ENCODE measurements around the gene DLGAP1.

DLGAP1 gene

GRCh38 chr18:3624546-3624934 is 830.6 kb downstream of the DLGAP1 start:
- Histone ChIP-seq H3K27ac (ENCODE audit: low read depth, low read length) (peak overlapping the region; percentile 87), H3K36me3 (ENCODE audit: control insufficient read depth, insufficient read depth, low read length) (no peaks in the 10 kb centered on the region), H3K4me1 (ENCODE audit: control insufficient read depth, insufficient read depth, low read length) (peaks cover 24% of the 10 kb centered on the region), H3K27me3 (ENCODE audit: control insufficient read depth, insufficient read depth, low read length) (no peaks in the 10 kb centered on the region), H3K4me3 (ENCODE audit: low read depth, low read length) (no peak overlapping the region), H3K9ac (ENCODE audit: low read depth, low read length) (peak overlapping the region; percentile 9), H3K9me3 (ENCODE audit: control insufficient read depth, insufficient read depth, low read length) (no peaks in the 10 kb centered on the region)

- H3K4me3 ChIP-seq (ENCODE audit: low read depth, low read length), result no peak overlapping the region
- no peaks in the 10 kb centered on the region for H3K27me3 ChIP-seq (ENCODE audit: control insufficient read depth, insufficient read depth, low read length)
- H3K4me1 ChIP-seq (ENCODE audit: control insufficient read depth, insufficient read depth, low read length), result peaks cover 24% of the 10 kb centered on the region
- no peaks in the 10 kb centered on the region for H3K9me3 ChIP-seq (ENCODE audit: control insufficient read depth, insufficient read depth, low read length)
- peak overlapping the region; percentile 87 for H3K27ac ChIP-seq (ENCODE audit: low read depth, low read length)
- peak overlapping the region; percentile 9 for H3K9ac ChIP-seq (ENCODE audit: low read depth, low read length)
- no peaks in the 10 kb centered on the region for H3K36me3 ChIP-seq (ENCODE audit: control insufficient read depth, insufficient read depth, low read length)
Measured at GRCh38 chr18:3623769-3624545, 831.1 kb downstream of the DLGAP1 start.

GRCh38 chr18:3620146-3621119 is 834.7 kb downstream of the DLGAP1 start:
- H3K4me3 ChIP-seq (ENCODE audit: low read depth, low read length), result no peak overlapping the region
- H3K27me3 ChIP-seq (ENCODE audit: control insufficient read depth, insufficient read depth, low read length), result no peaks in the 10 kb centered on the region
- H3K9ac ChIP-seq (ENCODE audit: low read depth, low read length), result no peak overlapping the region
- H3K4me1 ChIP-seq (ENCODE audit: control insufficient read depth, insufficient read depth, low read length), result peaks cover 23% of the 10 kb centered on the region
- no peaks in the 10 kb centered on the region for H3K9me3 ChIP-seq (ENCODE audit: control insufficient read depth, insufficient read depth, low read length)
- no peaks in the 10 kb centered on the region for H3K36me3 ChIP-seq (ENCODE audit: control insufficient read depth, insufficient read depth, low read length)
- no peak overlapping the region for H3K27ac ChIP-seq (ENCODE audit: low read depth, low read length)

GRCh38 chr18:3619746-3620145 is 835.4 kb downstream of the DLGAP1 start:
- no peak overlapping the region for H3K9ac ChIP-seq (ENCODE audit: low read depth, low read length)
- no peaks in the 10 kb centered on the region for H3K27me3 ChIP-seq (ENCODE audit: control insufficient read depth, insufficient read depth, low read length)
- no peak overlapping the region for H3K27ac ChIP-seq (ENCODE audit: low read depth, low read length)
- no peak overlapping the region for H3K4me3 ChIP-seq (ENCODE audit: low read depth, low read length)
- H3K9me3 ChIP-seq (ENCODE audit: control insufficient read depth, insufficient read depth, low read length), result no peaks in the 10 kb centered on the region
- H3K4me1 ChIP-seq (ENCODE audit: control insufficient read depth, insufficient read depth, low read length), result peaks cover 19% of the 10 kb centered on the region
- no peaks in the 10 kb centered on the region for H3K36me3 ChIP-seq (ENCODE audit: control insufficient read depth, insufficient read depth, low read length)

GRCh38 chr18:3619222-3619621 is 835.9 kb downstream of the DLGAP1 start:
- Histone ChIP-seq H3K27me3 (ENCODE audit: control insufficient read depth, insufficient read depth, low read length) (no peaks in the 10 kb centered on the region), H3K36me3 (ENCODE audit: control insufficient read depth, insufficient read depth, low read length) (no peaks in the 10 kb centered on the region), H3K4me1 (ENCODE audit: control insufficient read depth, insufficient read depth, low read length) (peaks cover 14% of the 10 kb centered on the region), H3K9me3 (ENCODE audit: control insufficient read depth, insufficient read depth, low read length) (no peaks in the 10 kb centered on the region), H3K27ac (ENCODE audit: low read depth, low read length) (no peak overlapping the region), H3K9ac (ENCODE audit: low read depth, low read length) (no peak overlapping the region), H3K4me3 (ENCODE audit: low read depth, low read length) (no peak overlapping the region)

GRCh38 chr18:3616744-3617143 is 838.4 kb downstream of the DLGAP1 start:
- Histone ChIP-seq H3K9ac (ENCODE audit: low read depth, low read length) (no peak overlapping the region), H3K4me1 (ENCODE audit: control insufficient read depth, insufficient read depth, low read length) (peaks cover 9% of the 10 kb centered on the region), H3K27me3 (ENCODE audit: control insufficient read depth, insufficient read depth, low read length) (no peaks in the 10 kb centered on the region), H3K4me3 (ENCODE audit: low read depth, low read length) (no peak overlapping the region), H3K27ac (ENCODE audit: low read depth, low read length) (no peak overlapping the region), H3K36me3 (ENCODE audit: control insufficient read depth, insufficient read depth, low read length) (no peaks in the 10 kb centered on the region), H3K9me3 (ENCODE audit: control insufficient read depth, insufficient read depth, low read length) (no peaks in the 10 kb centered on the region)

- Histone ChIP-seq H3K27me3 (ENCODE audit: control insufficient read depth, insufficient read depth, low read length) (no peaks in the 10 kb centered on the region), H3K36me3 (ENCODE audit: control insufficient read depth, insufficient read depth, low read length) (no peaks in the 10 kb centered on the region), H3K4me3 (ENCODE audit: low read depth, low read length) (no peak overlapping the region), H3K9ac (ENCODE audit: low read depth, low read length) (no peak overlapping the region), H3K4me1 (ENCODE audit: control insufficient read depth, insufficient read depth, low read length) (peaks cover 15% of the 10 kb centered on the region), H3K27ac (ENCODE audit: low read depth, low read length) (no peak overlapping the region), H3K9me3 (ENCODE audit: control insufficient read depth, insufficient read depth, low read length) (no peaks in the 10 kb centered on the region)
Measured at GRCh38 chr18:3616142-3616541, 839.0 kb downstream of the DLGAP1 start.

- peaks cover 16% of the 10 kb centered on the region for H3K4me1 ChIP-seq (ENCODE audit: control insufficient read depth, insufficient read depth, low read length)
- H3K36me3 ChIP-seq (ENCODE audit: control insufficient read depth, insufficient read depth, low read length), result no peaks in the 10 kb centered on the region
- no peaks in the 10 kb centered on the region for H3K9me3 ChIP-seq (ENCODE audit: control insufficient read depth, insufficient read depth, low read length)
- H3K27me3 ChIP-seq (ENCODE audit: control insufficient read depth, insufficient read depth, low read length), result no peaks in the 10 kb centered on the region
- H3K9ac ChIP-seq (ENCODE audit: low read depth, low read length), result no peak overlapping the region
- H3K4me3 ChIP-seq (ENCODE audit: low read depth, low read length), result no peak overlapping the region
- H3K27ac ChIP-seq (ENCODE audit: low read depth, low read length), result no peak overlapping the region
Measured at GRCh38 chr18:3615374-3615985, 839.6 kb downstream of the DLGAP1 start.

GRCh38 chr18:3612315-3612714 is 842.8 kb downstream of the DLGAP1 start:
- Histone ChIP-seq H3K27ac (ENCODE audit: low read depth, low read length) (no peak overlapping the region), H3K27me3 (ENCODE audit: control insufficient read depth, insufficient read depth, low read length) (no peaks in the 10 kb centered on the region), H3K4me1 (ENCODE audit: control insufficient read depth, insufficient read depth, low read length) (peaks cover 20% of the 10 kb centered on the region), H3K9me3 (ENCODE audit: control insufficient read depth, insufficient read depth, low read length) (no peaks in the 10 kb centered on the region), H3K4me3 (ENCODE audit: low read depth, low read length) (no peak overlapping the region), H3K9ac (ENCODE audit: low read depth, low read length) (no peak overlapping the region), H3K36me3 (ENCODE audit: control insufficient read depth, insufficient read depth, low read length) (peaks cover 12% of the 10 kb centered on the region)

- Histone ChIP-seq H3K36me3 (ENCODE audit: control insufficient read depth, insufficient read depth, low read length) (peaks cover 19% of the 10 kb centered on the region), H3K4me1 (ENCODE audit: control insufficient read depth, insufficient read depth, low read length) (peaks cover 21% of the 10 kb centered on the region), H3K27ac (ENCODE audit: low read depth, low read length) (peak overlapping the region; percentile 53), H3K4me3 (ENCODE audit: low read depth, low read length) (no peak overlapping the region), H3K9me3 (ENCODE audit: control insufficient read depth, insufficient read depth, low read length) (no peaks in the 10 kb centered on the region), H3K9ac (ENCODE audit: low read depth, low read length) (no peak overlapping the region), H3K27me3 (ENCODE audit: control insufficient read depth, insufficient read depth, low read length) (no peaks in the 10 kb centered on the region)
Measured at GRCh38 chr18:3611313-3612090, 843.6 kb downstream of the DLGAP1 start.

All from HUES48 (cell line).